HepG2 (cell line): Measurements from ENCODE around the gene HSPB6. TPM values are rescaled to one million over a fixed set of nuclear protein-coding genes. Genes with fewer than 3 reads are reported as not detected.
A peak's percentile ranks its signal among the peaks of the same experiment; 100 is the strongest.

Experiments
- CCDC6 ChIP-seq: sonication (generic); formaldehyde crosslinking; IDR thresholded peaks from 2 replicates; pipeline ENCODE4 v1.8.1; 2022; ENCODE audit warnings: mild to moderate bottlenecking, missing genetic modification reagents, moderate library complexity
- CEBPB ChIP-seq: IDR thresholded peaks from 2 replicates; pipeline ENCODE4 v1.6.1; 2011; ENCODE audit warnings: low read depth, low read length, improper control_type of control experiment, borderline replicate concordance
- FOXP1 ChIP-seq, 2 experiments: fragments of 450-650 bp in 1 of 2; IDR thresholded peaks; 2 replicates each; pipeline ENCODE4 v1.6.1; 2017 to 2018; ENCODE audit warnings: antibody characterized with exemption in 1 of 2
- HMG20A ChIP-seq: IDR thresholded peaks from 2 replicates; pipeline ENCODE4 v1.6.1; 2016; ENCODE audit warnings: borderline replicate concordance
- HNF4G ChIP-seq, 2 experiments: sonication (generic) in 1 of 2; formaldehyde crosslinking in 1 of 2; IDR thresholded peaks; 2 replicates each; pipeline versions ENCODE4 v1.4.0 to v1.6.1; 2011 to 2020; ENCODE audit warnings: borderline replicate concordance in 2 of 2, low read depth in 2 of 2, mild to moderate bottlenecking in 2 of 2, low read length in 1 of 2, missing genetic modification reagents in 1 of 2, moderate library complexity in 1 of 2
- JUND ChIP-seq: sonication (generic); formaldehyde crosslinking; IDR thresholded peaks from 2 replicates; pipeline ENCODE4 v1.8.0; 2022; ENCODE audit warnings: mild to moderate bottlenecking, missing genetic modification reagents
- NFYC ChIP-seq: IDR thresholded peaks from 2 replicates; pipeline ENCODE4 v1.6.1; 2016; ENCODE audit warnings: missing genetic modification reagents, missing compliant biosample characterization
- NKX3-1 ChIP-seq: sonication (generic); formaldehyde crosslinking; IDR thresholded peaks from 2 replicates; pipeline ENCODE4 v1.5.0; 2020; ENCODE audit warnings: missing genetic modification reagents
- PRMT3 ChIP-seq: sonication (generic); formaldehyde crosslinking; IDR thresholded peaks from 2 replicates; pipeline ENCODE4 v1.8.1; 2022; ENCODE audit warnings: low read depth, mild to moderate bottlenecking, moderate library complexity, missing genetic modification reagents, borderline replicate concordance
- PTBP1 ChIP-seq: fragments of 200-400 bp; formaldehyde crosslinking; IDR thresholded peaks from 2 replicates; pipeline ENCODE4 v1.6.1; 2018; ENCODE audit warnings: low read length, low read depth; ENCODE audit not compliant: poor library complexity, severe bottlenecking
- SKI ChIP-seq: fragments of 450-650 bp; IDR thresholded peaks from one replicate; pipeline ENCODE4 v1.6.1; 2018; ENCODE audit warnings: mild to moderate bottlenecking; ENCODE audit not compliant: partially characterized antibody
- SMYD3 ChIP-seq: sonication (generic); formaldehyde crosslinking; IDR thresholded peaks from 2 replicates; pipeline ENCODE4 v1.8.1; 2023; ENCODE audit warnings: mild to moderate bottlenecking, missing genetic modification reagents
- TBX3 ChIP-seq: fragments of 450-650 bp; IDR thresholded peaks from 2 replicates; pipeline ENCODE4 v1.6.1; 2017; ENCODE audit warnings: antibody characterized with exemption, mild to moderate bottlenecking, inconsistent platforms, borderline replicate concordance
- ZBTB7B ChIP-seq: sonication (generic); formaldehyde crosslinking; IDR thresholded peaks from 2 replicates; pipeline ENCODE4 v1.4.0; 2020; ENCODE audit warnings: missing genetic modification reagents
- ZNF207 ChIP-seq: fragments of 450-650 bp; IDR thresholded peaks from 2 replicates; pipeline ENCODE4 v1.6.1; 2016; ENCODE audit warnings: antibody characterized with exemption, borderline replicate concordance
- ZNF251 ChIP-seq: sonication (generic); formaldehyde crosslinking; IDR thresholded peaks from 2 replicates; pipeline ENCODE4 v1.9.0; 2021; ENCODE audit warnings: mild to moderate bottlenecking, missing genetic modification reagents
- ZNF451 ChIP-seq: sonication (generic); formaldehyde crosslinking; IDR thresholded peaks from 2 replicates; pipeline ENCODE4 v1.5.0; 2020; ENCODE audit warnings: mild to moderate bottlenecking, missing genetic modification reagents
- ZNF460 ChIP-seq: sonication (generic); formaldehyde crosslinking; IDR thresholded peaks from 2 replicates; pipeline ENCODE4 v1.5.1; 2020; ENCODE audit warnings: missing genetic modification reagents, mild to moderate bottlenecking, borderline replicate concordance
- ZNF616 ChIP-seq: sonication (generic); formaldehyde crosslinking; IDR thresholded peaks from 2 replicates; pipeline ENCODE4 v1.5.0; 2020; ENCODE audit warnings: low read depth, mild to moderate bottlenecking, missing genetic modification reagents
- polyA plus RNA-seq, 8 experiments: library from polyadenylated mRNA; depleted of rRNA in 3 of 8; stranded (reverse) in 7 of 8; unstranded in 1 of 8; fragments of >200 nt; fragmentation: Illumina TruSeq in 4 of 8; extraction: Trizol in 4 of 8; gene quantifications; 2 replicates each; pipeline versions ENCODE4 v1.2.1 to v1.2.3, GENCODE V29; 2011 to 2016; ENCODE audit warnings: low read depth in 4 of 8, missing spikeins in 1 of 8, mixed read lengths in 1 of 8; ENCODE audit not compliant: insufficient read depth in 1 of 8
- total RNA-seq, 5 experiments: library from RNA; depleted of rRNA; stranded (reverse); fragments of >200 nt; fragmentation: Illumina TruSeq; extraction: Trizol; gene quantifications; 2 replicates each; pipeline ENCODE4 v1.2.3, GENCODE V29; 2016; ENCODE audit warnings: low read depth in 1 of 5
- TF ChIP-seq, protein P1 (sequence below), 2 experiments: IDR thresholded peaks; 2 replicates each; pipeline ENCODE4 v1.6.1; 2011 to 2012; ENCODE audit warnings: low read length in 2 of 2, borderline replicate concordance in 1 of 2, low read depth in 1 of 2, mild to moderate bottlenecking in 1 of 2, moderate library complexity in 1 of 2
- TF ChIP-seq, protein P2 (sequence below): sonication (generic); formaldehyde crosslinking; IDR thresholded peaks from 2 replicates; pipeline ENCODE4 v1.4.0; 2020; ENCODE audit warnings: missing genetic modification reagents, borderline replicate concordance

The HSPB6 gene
- total and polyA plus RNA-seq, 2 of the 13 experiments (the other 11 are each of a cell fraction or from before 2014, with no cell fraction given): 0.18 TPM; not detected in 1

DNA sequence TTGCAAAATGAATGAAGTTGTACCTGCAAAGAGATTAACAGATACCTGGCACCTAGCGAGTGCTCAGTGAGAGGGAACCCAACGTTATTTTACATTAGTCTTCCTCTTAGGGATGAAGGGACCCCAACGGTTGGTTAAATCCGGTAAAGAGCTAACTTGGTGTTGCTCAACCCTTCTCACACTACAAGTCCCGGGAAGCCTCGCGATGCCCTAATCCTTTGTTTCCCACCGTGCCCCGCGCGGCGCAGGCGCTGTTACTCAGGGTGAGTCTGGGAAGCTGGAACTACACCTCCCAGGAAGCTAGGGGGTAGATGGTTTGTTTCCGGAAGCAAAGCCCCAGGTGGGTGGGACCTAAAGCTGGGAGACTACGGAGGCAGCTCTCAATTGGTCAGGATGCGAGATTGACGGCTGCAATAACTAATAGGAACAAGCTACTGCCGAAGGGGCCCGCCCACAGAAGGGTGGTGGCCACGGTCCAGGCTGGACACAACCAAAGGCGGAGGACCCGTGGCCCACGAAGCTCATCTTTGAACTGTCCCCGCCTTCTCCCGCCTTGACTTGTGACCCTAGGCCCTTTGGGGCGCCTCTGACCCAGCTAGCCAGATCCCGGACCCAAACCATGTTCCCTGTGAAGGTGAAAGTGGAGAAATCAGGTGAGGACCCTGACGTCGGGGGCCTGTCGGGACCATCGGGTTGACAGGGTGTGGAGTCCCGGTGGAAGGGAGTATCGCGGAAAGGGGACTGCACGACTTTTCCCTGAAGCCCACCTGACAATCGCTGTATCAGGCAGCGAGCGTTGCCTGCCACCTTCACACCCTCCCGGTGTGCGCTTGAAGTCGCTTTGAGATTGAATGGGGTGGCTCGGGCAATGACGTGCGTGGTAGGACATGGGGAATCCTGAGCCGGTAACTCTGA lies 8.5 kb downstream of the HSPB6 start, which contains the start of gene LIN37 (continued):
- no peak for TF ChIP-seq JUND (CRISPR knock-in tag)
- no peak for TF ChIP-seq ZNF207
- no peak for TF ChIP-seq ZNF460
- no peak for TF ChIP-seq TBX3
- no peak for TF ChIP-seq NKX3-1 (CRISPR knock-in tag)
- TF ChIP-seq SKI: peak; percentile 11
- TF ChIP-seq, protein P1, sequence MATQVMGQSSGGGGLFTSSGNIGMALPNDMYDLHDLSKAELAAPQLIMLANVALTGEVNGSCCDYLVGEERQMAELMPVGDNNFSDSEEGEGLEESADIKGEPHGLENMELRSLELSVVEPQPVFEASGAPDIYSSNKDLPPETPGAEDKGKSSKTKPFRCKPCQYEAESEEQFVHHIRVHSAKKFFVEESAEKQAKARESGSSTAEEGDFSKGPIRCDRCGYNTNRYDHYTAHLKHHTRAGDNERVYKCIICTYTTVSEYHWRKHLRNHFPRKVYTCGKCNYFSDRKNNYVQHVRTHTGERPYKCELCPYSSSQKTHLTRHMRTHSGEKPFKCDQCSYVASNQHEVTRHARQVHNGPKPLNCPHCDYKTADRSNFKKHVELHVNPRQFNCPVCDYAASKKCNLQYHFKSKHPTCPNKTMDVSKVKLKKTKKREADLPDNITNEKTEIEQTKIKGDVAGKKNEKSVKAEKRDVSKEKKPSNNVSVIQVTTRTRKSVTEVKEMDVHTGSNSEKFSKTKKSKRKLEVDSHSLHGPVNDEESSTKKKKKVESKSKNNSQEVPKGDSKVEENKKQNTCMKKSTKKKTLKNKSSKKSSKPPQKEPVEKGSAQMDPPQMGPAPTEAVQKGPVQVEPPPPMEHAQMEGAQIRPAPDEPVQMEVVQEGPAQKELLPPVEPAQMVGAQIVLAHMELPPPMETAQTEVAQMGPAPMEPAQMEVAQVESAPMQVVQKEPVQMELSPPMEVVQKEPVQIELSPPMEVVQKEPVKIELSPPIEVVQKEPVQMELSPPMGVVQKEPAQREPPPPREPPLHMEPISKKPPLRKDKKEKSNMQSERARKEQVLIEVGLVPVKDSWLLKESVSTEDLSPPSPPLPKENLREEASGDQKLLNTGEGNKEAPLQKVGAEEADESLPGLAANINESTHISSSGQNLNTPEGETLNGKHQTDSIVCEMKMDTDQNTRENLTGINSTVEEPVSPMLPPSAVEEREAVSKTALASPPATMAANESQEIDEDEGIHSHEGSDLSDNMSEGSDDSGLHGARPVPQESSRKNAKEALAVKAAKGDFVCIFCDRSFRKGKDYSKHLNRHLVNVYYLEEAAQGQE (IDR thresholded peaks at IDR 0.05; ENCODE audit: borderline replicate concordance in 1 of 2, low read depth in 1 of 2, low read length in 2 of 2): peak in 1 of 2 experiments; percentile 53; a peak in 1 of 4 replicates
- TF ChIP-seq ZBTB7B: no peak
- peak; percentile 98 for TF ChIP-seq NFYC (CRISPR knock-in tag)
- 0 out of 2 replicates have a peak, but pooled peaks have one; percentile 40 for TF ChIP-seq ZNF616 (CRISPR knock-in tag)
- no peak for TF ChIP-seq HMG20A
- no peak for TF ChIP-seq FOXP1 (IDR thresholded peaks at IDR 0.05)
- TF ChIP-seq FOXP1 (CRISPR knock-in tag; IDR thresholded peaks at IDR 0.05): no peak
- 0 out of 2 replicates have a peak, but pooled peaks have one; percentile 77 for TF ChIP-seq ZNF251 (CRISPR knock-in tag)
- TF ChIP-seq CCDC6 (CRISPR knock-in tag): no peak
- TF ChIP-seq ZNF451 (CRISPR knock-in tag): 0 out of 2 replicates have a peak, but pooled peaks have one; percentile 49
- no peak for TF ChIP-seq PTBP1
- TF ChIP-seq CEBPB: peak; percentile 97
- 0 out of 2 replicates have a peak, but pooled peaks have one; percentile 71 for TF ChIP-seq SMYD3
- TF ChIP-seq HNF4G (IDR thresholded peaks at IDR 0.05; ENCODE audit: borderline replicate concordance, low read depth, low read length): peak; percentile 63; the same call in 1 of the 2 replicates
- TF ChIP-seq HNF4G (CRISPR knock-in tag; IDR thresholded peaks at IDR 0.05; ENCODE audit: borderline replicate concordance, low read depth): no peak
- TF ChIP-seq PRMT3 (CRISPR knock-in tag): no peak
- TF ChIP-seq, protein P2, sequence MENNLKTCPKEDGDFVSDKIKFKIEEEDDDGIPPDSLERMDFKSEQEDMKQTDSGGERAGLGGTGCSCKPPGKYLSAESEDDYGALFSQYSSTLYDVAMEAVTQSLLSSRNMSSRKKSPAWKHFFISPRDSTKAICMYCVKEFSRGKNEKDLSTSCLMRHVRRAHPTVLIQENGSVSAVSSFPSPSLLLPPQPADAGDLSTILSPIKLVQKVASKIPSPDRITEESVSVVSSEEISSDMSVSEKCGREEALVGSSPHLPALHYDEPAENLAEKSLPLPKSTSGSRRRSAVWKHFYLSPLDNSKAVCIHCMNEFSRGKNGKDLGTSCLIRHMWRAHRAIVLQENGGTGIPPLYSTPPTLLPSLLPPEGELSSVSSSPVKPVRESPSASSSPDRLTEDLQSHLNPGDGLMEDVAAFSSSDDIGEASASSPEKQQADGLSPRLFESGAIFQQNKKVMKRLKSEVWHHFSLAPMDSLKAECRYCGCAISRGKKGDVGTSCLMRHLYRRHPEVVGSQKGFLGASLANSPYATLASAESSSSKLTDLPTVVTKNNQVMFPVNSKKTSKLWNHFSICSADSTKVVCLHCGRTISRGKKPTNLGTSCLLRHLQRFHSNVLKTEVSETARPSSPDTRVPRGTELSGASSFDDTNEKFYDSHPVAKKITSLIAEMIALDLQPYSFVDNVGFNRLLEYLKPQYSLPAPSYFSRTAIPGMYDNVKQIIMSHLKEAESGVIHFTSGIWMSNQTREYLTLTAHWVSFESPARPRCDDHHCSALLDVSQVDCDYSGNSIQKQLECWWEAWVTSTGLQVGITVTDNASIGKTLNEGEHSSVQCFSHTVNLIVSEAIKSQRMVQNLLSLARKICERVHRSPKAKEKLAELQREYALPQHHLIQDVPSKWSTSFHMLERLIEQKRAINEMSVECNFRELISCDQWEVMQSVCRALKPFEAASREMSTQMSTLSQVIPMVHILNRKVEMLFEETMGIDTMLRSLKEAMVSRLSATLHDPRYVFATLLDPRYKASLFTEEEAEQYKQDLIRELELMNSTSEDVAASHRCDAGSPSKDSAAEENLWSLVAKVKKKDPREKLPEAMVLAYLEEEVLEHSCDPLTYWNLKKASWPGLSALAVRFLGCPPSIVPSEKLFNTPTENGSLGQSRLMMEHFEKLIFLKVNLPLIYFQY (CRISPR knock-in tag): peak; percentile 75
